Naive B cell (primary cell): ENCODE data around the gene TAPBPL. TPM values are rescaled to one million over a fixed set of nuclear protein-coding genes. Genes with fewer than 3 reads are reported as not detected.
"Not testable (repeated sequence)": the region's sequence is repeated elsewhere in the genome, so short reads cannot be mapped to it uniquely, and the experiment has no call there.

Experiments
- ATAC-seq, 2 donors: fragments of 150-1000 bp; cut with Tn5 transposase; 2 replicates each; pipeline ENCODE4 v1.10.0; 2021; ENCODE audit warnings: low read depth in 2 of 2, mild to moderate bottlenecking in 2 of 2, moderate library complexity in 2 of 2
- DNase-seq: peaks from one replicate; pipeline ENCODE4 v3.0.0; 2022
- H3K27ac Mint-ChIP-seq, 6 donors: one replicate each; pipeline ENCODE4 v1.8.0; 2020 to 2022; ENCODE audit warnings: mild to moderate bottlenecking in 6 of 6, mixed read lengths in 6 of 6, moderate library complexity in 5 of 6, inconsistent platforms in 2 of 6
- H3K27me3 Mint-ChIP-seq, 3 donors: one replicate each; pipeline ENCODE4 v1.8.0; 2021 to 2022; ENCODE audit warnings: mixed read lengths in 3 of 3, mild to moderate bottlenecking in 1 of 3
- H3K36me3 Mint-ChIP-seq, 2 donors: one replicate each; pipeline ENCODE4 v1.8.0; 2020 to 2022; ENCODE audit warnings: mixed read lengths in 2 of 2, inconsistent platforms in 1 of 2, mild to moderate bottlenecking in 1 of 2
- H3K4me1 Mint-ChIP-seq, 3 donors: one replicate each; pipeline ENCODE4 v1.8.0; 2020 to 2022; ENCODE audit warnings: mixed read lengths in 3 of 3, inconsistent platforms in 1 of 3, mild to moderate bottlenecking in 1 of 3, moderate library complexity in 1 of 3
- H3K4me3 Mint-ChIP-seq, 8 donors: one replicate each; pipeline ENCODE4 v1.8.0; 2020 to 2022; ENCODE audit warnings: mild to moderate bottlenecking in 8 of 8, mixed read lengths in 8 of 8, moderate library complexity in 8 of 8, inconsistent platforms in 2 of 8
- H3K9me3 Mint-ChIP-seq, 7 donors: one replicate each; pipeline ENCODE4 v1.8.0; 2020 to 2022; ENCODE audit warnings: mixed read lengths in 7 of 7, mild to moderate bottlenecking in 5 of 7, inconsistent platforms in 2 of 7, moderate library complexity in 1 of 7
- polyA plus RNA-seq, 6 donors: library from polyadenylated mRNA; unstranded; fragments of 300-500 nt; fragmentation: Illumina TruSeq; gene quantifications; one replicate each; pipeline ENCODE4 v1.2.3, GENCODE V29; 2021; ENCODE audit warnings: low read depth in 6 of 6

TAPBPL gene
- polyA plus RNA-seq, 6 donors from 2014 or later, result 61.0 to 128 (median 108) TPM

- Mint-ChIP-seq H3K9me3 (no peaks in the 10 kb centered on the region), H3K36me3 (no peaks in the 10 kb centered on the region), H3K4me3 (peak overlapping the region; percentile 74 to 94 (median 86)), H3K27me3 (peaks cover 0 to 5% (median 0%) of the 10 kb centered on the region in 3 donors), H3K4me1 (peaks cover 44 to 71% (median 51%) of the 10 kb centered on the region in 3 donors), H3K27ac (peak overlapping the region; percentile 94 to 100 (median 100))
- ATAC-seq, result peak; percentile 79 to 80
- DNase-seq, result peak; percentile 89
These were observed 24.8 kb upstream of the TAPBPL start for GRCh38 chr12:6426882-6427671.

GRCh38 chr12:6427796-6428195 is 24.0 kb upstream of the TAPBPL start:
- ATAC-seq, H3K27me3 Mint-ChIP-seq, DNase-seq, H3K36me3 Mint-ChIP-seq, H3K9me3 Mint-ChIP-seq: not testable (repeated sequence)
- H3K4me3 Mint-ChIP-seq, result peak overlapping the region in 7 of 8 donors; percentile 74 to 94 (median 86)
- peak overlapping the region; percentile 94 to 100 (median 100) for H3K27ac Mint-ChIP-seq
- H3K4me1 Mint-ChIP-seq, result peaks cover 46 to 78% (median 55%) of the 10 kb centered on the region in 3 donors

GRCh38 chr12:6428326-6428725 is 23.5 kb upstream of the TAPBPL start:
- ATAC-seq, result no peak
- Mint-ChIP-seq H3K4me3 (peak overlapping the region in 7 of 8 donors; percentile 12 to 89 (median 52)), H3K27ac (peak overlapping the region; percentile 86 to 100 (median 98)), H3K27me3 (peaks cover 0 to 3% (median 0%) of the 10 kb centered on the region in 3 donors), H3K9me3 (no peaks in the 10 kb centered on the region), H3K36me3 (no peaks in the 10 kb centered on the region), H3K4me1 (peaks cover 49 to 80% (median 59%) of the 10 kb centered on the region in 3 donors)
- no peak for DNase-seq

GRCh38 chr12:6430124-6430989 is 21.5 kb upstream of the TAPBPL start:
- no peak for ATAC-seq
- Mint-ChIP-seq H3K27ac (peak overlapping the region; percentile 0 to 88 (median 68)), H3K27me3 (no peaks in the 10 kb centered on the region), H3K4me1 (peaks cover 50 to 75% (median 53%) of the 10 kb centered on the region in 3 donors), H3K36me3 (no peaks in the 10 kb centered on the region), H3K9me3 (no peaks in the 10 kb centered on the region), H3K4me3 (peak overlapping the region in 7 of 8 donors; percentile 8 to 73 (median 63))
- DNase-seq, result no peak

GRCh38 chr12:6432991-6433390 is 18.9 kb upstream of the TAPBPL start:
- Mint-ChIP-seq H3K27me3 (no peaks in the 10 kb centered on the region), H3K36me3 (no peaks in the 10 kb centered on the region), H3K4me1 (peaks cover 29 to 48% (median 30%) of the 10 kb centered on the region in 3 donors), H3K27ac (peak overlapping the region in 3 of 6 donors; percentile 59 to 76 (median 73)), H3K4me3 (peak overlapping the region in 4 of 8 donors; percentile 19 to 75 (median 46)), H3K9me3 (no peaks in the 10 kb centered on the region)
- no peak for DNase-seq
- peak; percentile 85 to 87 for ATAC-seq

GRCh38 chr12:6434205-6435140 is 17.4 kb upstream of the TAPBPL start:
- ATAC-seq (no peak), DNase-seq (no peak)
- Mint-ChIP-seq H3K36me3 (no peaks in the 10 kb centered on the region), H3K9me3 (no peaks in the 10 kb centered on the region), H3K27me3 (no peaks in the 10 kb centered on the region), H3K27ac (peak overlapping the region in 3 of 6 donors; percentile 9 to 70 (median 44)), H3K4me3 (peak overlapping the region in 2 of 8 donors; percentile 10 to 65), H3K4me1 (peaks cover 29 to 43% (median 30%) of the 10 kb centered on the region in 3 donors)

GRCh38 chr12:6435961-6436715 is 15.7 kb upstream of the TAPBPL start:
- H3K27me3 Mint-ChIP-seq, result no peaks in the 10 kb centered on the region
- no peak overlapping the region for H3K4me3 Mint-ChIP-seq
- H3K4me1 Mint-ChIP-seq, result peaks cover 18 to 28% (median 19%) of the 10 kb centered on the region in 3 donors
- ATAC-seq (no peak), DNase-seq (no peak)
- H3K36me3 Mint-ChIP-seq, result no peaks in the 10 kb centered on the region
- no peaks in the 10 kb centered on the region for H3K9me3 Mint-ChIP-seq
- peak overlapping the region in 1 of 6 donors; percentile 61 for H3K27ac Mint-ChIP-seq

- H3K27ac Mint-ChIP-seq, result peak overlapping the region in 1 of 6 donors; percentile 86
- no peaks in the 10 kb centered on the region for H3K27me3 Mint-ChIP-seq
- no peaks in the 10 kb centered on the region for H3K36me3 Mint-ChIP-seq
- peaks cover 15 to 25% (median 19%) of the 10 kb centered on the region in 3 donors for H3K4me1 Mint-ChIP-seq
- no peak overlapping the region for H3K4me3 Mint-ChIP-seq
- ATAC-seq (no peak), DNase-seq (no peak)
- no peaks in the 10 kb centered on the region for H3K9me3 Mint-ChIP-seq
These were observed 14.3 kb upstream of the TAPBPL start for GRCh38 chr12:6437586-6437985.

- DNase-seq (no peak), ATAC-seq (no peak)
- Mint-ChIP-seq H3K27me3 (no peaks in the 10 kb centered on the region), H3K4me3 (no peak overlapping the region), H3K4me1 (peaks cover 11 to 25% (median 21%) of the 10 kb centered on the region in 3 donors), H3K9me3 (no peaks in the 10 kb centered on the region), H3K36me3 (no peaks in the 10 kb centered on the region), H3K27ac (peak overlapping the region in 2 of 6 donors; percentile 59 to 81)
These were observed 13.5 kb upstream of the TAPBPL start for GRCh38 chr12:6438345-6438744.

- DNase-seq, result no peak
- Mint-ChIP-seq H3K9me3 (no peaks in the 10 kb centered on the region), H3K27ac (no peak overlapping the region), H3K4me1 (peaks cover 22 to 38% (median 30%) of the 10 kb centered on the region in 3 donors), H3K4me3 (no peak overlapping the region), H3K36me3 (no peaks in the 10 kb centered on the region), H3K27me3 (no peaks in the 10 kb centered on the region)
- no peak for ATAC-seq
These were observed 11.5 kb upstream of the TAPBPL start for GRCh38 chr12:6440391-6440790.

- H3K9me3 Mint-ChIP-seq, result no peaks in the 10 kb centered on the region
- H3K4me1 Mint-ChIP-seq, result peaks cover 45 to 63% (median 55%) of the 10 kb centered on the region in 3 donors
- H3K27me3 Mint-ChIP-seq, result no peaks in the 10 kb centered on the region
- ATAC-seq (no peak), DNase-seq (no peak)
- no peaks in the 10 kb centered on the region for H3K36me3 Mint-ChIP-seq
- H3K4me3 Mint-ChIP-seq, result peak overlapping the region in 1 of 8 donors; percentile 38
- peak overlapping the region in 4 of 6 donors; percentile 38 to 96 (median 85) for H3K27ac Mint-ChIP-seq
These were observed 9.0 kb upstream of the TAPBPL start for GRCh38 chr12:6442836-6443235.
